Neuron (in vitro differentiated cells): ENCODE measurements around the gene NDE1.

Experiments used
- H2AFZ ChIP-seq: one replicate; pipeline ENCODE4 v1.6.1; 2013; ENCODE audit warnings: low read depth, mild to moderate bottlenecking, inconsistent platforms, low read length, moderate library complexity
- H3K27me3 ChIP-seq: one replicate; pipeline ENCODE4 v1.6.1; 2013; ENCODE audit warnings: low read length; ENCODE audit not compliant: insufficient read depth
- H3K36me3 ChIP-seq: one replicate; pipeline ENCODE4 v1.6.1; 2013; ENCODE audit warnings: low read length; ENCODE audit not compliant: insufficient read depth
- H3K4me1 ChIP-seq: one replicate; pipeline ENCODE4 v1.6.1; 2013; ENCODE audit warnings: low read length; ENCODE audit not compliant: insufficient read depth
- H3K4me3 ChIP-seq: 2 replicates; pipeline ENCODE4 v1.5.1; 2013; ENCODE audit warnings: mild to moderate bottlenecking, low read length, moderate library complexity
- H3K9me3 ChIP-seq: one replicate; pipeline ENCODE4 v1.6.1; 2013; ENCODE audit warnings: low read length

NDE1 gene

GRCh38 chr16:15765880-15766279, 115.8 kb downstream of the NDE1 start:
- H3K4me1 ChIP-seq: no peaks in the 10 kb centered on the region
- no peaks in the 10 kb centered on the region for H3K36me3 ChIP-seq
- H3K27me3 ChIP-seq: no peaks in the 10 kb centered on the region
- H2AFZ ChIP-seq: no peak overlapping the region
- no peaks in the 10 kb centered on the region for H3K9me3 ChIP-seq
- H3K4me3 ChIP-seq: no peak overlapping the region

- H3K4me3 ChIP-seq: no peak overlapping the region
- H3K36me3 ChIP-seq: no peaks in the 10 kb centered on the region
- H3K9me3 ChIP-seq: no peaks in the 10 kb centered on the region
- H2AFZ ChIP-seq: no peak overlapping the region
- H3K4me1 ChIP-seq: no peaks in the 10 kb centered on the region
- no peaks in the 10 kb centered on the region for H3K27me3 ChIP-seq
Measured at GRCh38 chr16:15766918-15767317, 116.9 kb downstream of the NDE1 start.

GRCh38 chr16:15768201-15768600, 118.2 kb downstream of the NDE1 start:
- no peak overlapping the region for H3K4me3 ChIP-seq
- H3K36me3 ChIP-seq: no peaks in the 10 kb centered on the region
- H3K9me3 ChIP-seq: no peaks in the 10 kb centered on the region
- no peak overlapping the region for H2AFZ ChIP-seq
- H3K4me1 ChIP-seq: no peaks in the 10 kb centered on the region
- no peaks in the 10 kb centered on the region for H3K27me3 ChIP-seq

- Histone ChIP-seq H2AFZ (no peak overlapping the region), H3K27me3 (no peaks in the 10 kb centered on the region), H3K4me3 (no peak overlapping the region), H3K9me3 (no peaks in the 10 kb centered on the region), H3K4me1 (no peaks in the 10 kb centered on the region), H3K36me3 (no peaks in the 10 kb centered on the region)
Measured at GRCh38 chr16:15769239-15769638, 119.2 kb downstream of the NDE1 start.

GRCh38 chr16:15770107-15770506, 120.1 kb downstream of the NDE1 start:
- Histone ChIP-seq H3K36me3 (no peaks in the 10 kb centered on the region), H3K4me3 (no peak overlapping the region), H2AFZ (no peak overlapping the region), H3K27me3 (no peaks in the 10 kb centered on the region), H3K4me1 (no peaks in the 10 kb centered on the region), H3K9me3 (no peaks in the 10 kb centered on the region)

GRCh38 chr16:15770512-15770911, 120.5 kb downstream of the NDE1 start:
- no peaks in the 10 kb centered on the region for H3K27me3 ChIP-seq
- H3K4me3 ChIP-seq: no peak overlapping the region
- no peaks in the 10 kb centered on the region for H3K36me3 ChIP-seq
- no peak overlapping the region for H2AFZ ChIP-seq
- H3K4me1 ChIP-seq: no peaks in the 10 kb centered on the region
- no peaks in the 10 kb centered on the region for H3K9me3 ChIP-seq

GRCh38 chr16:15771694-15772093, 121.6 kb downstream of the NDE1 start:
- H3K27me3 ChIP-seq: no peaks in the 10 kb centered on the region
- H3K4me1 ChIP-seq: no peaks in the 10 kb centered on the region
- no peaks in the 10 kb centered on the region for H3K36me3 ChIP-seq
- no peak overlapping the region for H2AFZ ChIP-seq
- no peaks in the 10 kb centered on the region for H3K9me3 ChIP-seq
- H3K4me3 ChIP-seq: no peak overlapping the region

- H3K9me3 ChIP-seq: no peaks in the 10 kb centered on the region
- no peaks in the 10 kb centered on the region for H3K4me1 ChIP-seq
- H3K27me3 ChIP-seq: no peaks in the 10 kb centered on the region
- no peak overlapping the region for H3K4me3 ChIP-seq
- no peak overlapping the region for H2AFZ ChIP-seq
- no peaks in the 10 kb centered on the region for H3K36me3 ChIP-seq
Measured at GRCh38 chr16:15772579-15773293, 122.7 kb downstream of the NDE1 start.

- no peak overlapping the region for H3K4me3 ChIP-seq
- H3K36me3 ChIP-seq: no peaks in the 10 kb centered on the region
- H3K27me3 ChIP-seq: no peaks in the 10 kb centered on the region
- no peak overlapping the region for H2AFZ ChIP-seq
- no peaks in the 10 kb centered on the region for H3K9me3 ChIP-seq
- H3K4me1 ChIP-seq: no peaks in the 10 kb centered on the region
Measured at GRCh38 chr16:15773968-15774367, 123.9 kb downstream of the NDE1 start.

GRCh38 chr16:15775209-15775608, 125.2 kb downstream of the NDE1 start:
- Histone ChIP-seq H3K36me3 (no peaks in the 10 kb centered on the region), H2AFZ (no peak overlapping the region), H3K4me1 (no peaks in the 10 kb centered on the region), H3K9me3 (no peaks in the 10 kb centered on the region), H3K27me3 (no peaks in the 10 kb centered on the region), H3K4me3 (no peak overlapping the region)

GRCh38 chr16:15775663-15776304, 125.7 kb downstream of the NDE1 start:
- H3K4me3 ChIP-seq: no peak overlapping the region
- no peaks in the 10 kb centered on the region for H3K9me3 ChIP-seq
- H3K4me1 ChIP-seq: no peaks in the 10 kb centered on the region
- no peak overlapping the region for H2AFZ ChIP-seq
- H3K36me3 ChIP-seq: no peaks in the 10 kb centered on the region
- H3K27me3 ChIP-seq: no peaks in the 10 kb centered on the region
